Pancreas (tissue), 10 donors: ENCODE data around the gene SSUH2. TPM values are rescaled to one million over a fixed set of nuclear protein-coding genes. Genes with fewer than 3 reads are reported as not detected.
A peak's percentile ranks its signal among the peaks of the same experiment; 100 is the strongest.

Experiments
- ATAC-seq, 4 donors: fragments of 200-7000 bp; cut with Tn5 transposase; one replicate each; pipeline versions ENCODE4 v1.8.0 to v1.9.1; 2020; ENCODE audit warnings: mild to moderate bottlenecking in 4 of 4, moderate library complexity in 4 of 4
- DNase-seq, 6 donors: peaks; one replicate each; pipeline ENCODE4 v3.0.0-alpha.2; 2020
- FAIRE-seq: peaks from 2 replicates; lab custom pipeline; 2012; peaks lifted over from hg19 to GRCh38; lab: Jason Lieb, UNC
- H3K27ac ChIP-seq, 4 donors: fragments of 200-600 bp; sonication (generic); 1 replicate in 3 of 4; 2 replicates in 1 of 4; pipeline versions ENCODE4 v1.5.0 to v1.8.0; 2020
- H3K27me3 ChIP-seq, 4 donors: fragments of 200-600 bp; one replicate each; pipeline ENCODE4 v1.8.0; 2021
- H3K36me3 ChIP-seq, 3 donors: fragments of 200-600 bp; sonication (generic) in 1 of 3; one replicate each; pipeline versions ENCODE4 v1.5.0 to v1.8.0; 2020 to 2021
- H3K4me1 ChIP-seq, 3 donors: fragments of 200-600 bp; one replicate each; pipeline ENCODE4 v1.8.0; 2021
- H3K4me3 ChIP-seq, 4 donors: fragments of 200-600 bp; sonication (generic) in 2 of 4; one replicate each; pipeline versions ENCODE4 v1.5.0 to v1.8.0; 2020 to 2021
- H3K9me3 ChIP-seq, 4 donors: fragments of 200-600 bp; one replicate each; pipeline ENCODE4 v1.8.0; 2021
- CTCF ChIP-seq, 4 donors: fragments of 200-600 bp; sonication (generic) in 3 of 4; IDR thresholded peaks; one replicate each; pipeline versions ENCODE4 v1.5.0 to v1.8.0; 2021; ENCODE audit warnings: antibody characterized with exemption in 4 of 4
- WGBS, 2 donors: extraction: QIAGEN DNeasy Blood & Tissue Kit; methylation state at CpG; one replicate each; pipeline ENCODE4 v1.1.7; 2013; 5-methylcytosine and 5-hydroxymethylcytosine counted together
- intact Hi-C, 3 donors: fragments of 100-400 bp; cut with DNase I; formaldehyde crosslinking; loops; one replicate each; pipeline versions ENCODE4 v1.11.1 to v1.14.2; 2022
- polyA plus RNA-seq, 2 donors: library from polyadenylated mRNA; stranded (reverse); fragments of 200-250 nt; gene quantifications; one replicate each; pipeline ENCODE4 v1.2.3, GENCODE V29; 2013
- total RNA-seq, 6 donors: library from RNA; stranded (reverse); fragmentation: NEBNext Ultra II Directional in 4 of 6; extraction: Animal tissue kit (Norgen Biotek cat#: 25700) in 4 of 6; gene quantifications; one replicate each; pipeline versions ENCODE4 v1.2.1 to v1.2.4, GENCODE V29; 2021 to 2023
- donor health status: healthy with polysubstance abuse.
- donor health status: DM: no; HTN: no; CAD: no; lungs with moderate emphysema.
- donor health status: DM: no; HTN: no; CAD: no.
- donor health status: control.
- donor health status: control.
- donor health status: Bipolar disorder and iron deficiency.
- donor health status: DM: yes; HTN: yes; CAD: no.
- donor health status: DM: no; HTN: no; CAD: no.
- donor health status: DM: no; HTN: no; CAD: no.
- donor health status: DM: yes; HTN: yes; CAD: no.

Gene SSUH2
- total and polyA plus RNA-seq, 8 donors = 0.06 to 1.8 (median 0.22) TPM

GRCh38 chr3:8642001-8642400 lies 2.6 kb downstream of the SSUH2 start:
- no peak for FAIRE-seq
- H3K4me3 ChIP-seq = no peak overlapping the region
- H3K9me3 ChIP-seq = no peaks in the 10 kb centered on the region
- H3K27ac ChIP-seq = no peak overlapping the region
- DNase-seq = no peak
- no peaks in the 10 kb centered on the region for H3K36me3 ChIP-seq
- no peak for TF ChIP-seq CTCF (IDR thresholded peaks at IDR 0.05)
- no peak for ATAC-seq
- WGBS, 2 donors = 78 to 81% methylated on average over 2 of the region's 2 CpGs
- H3K27me3 ChIP-seq = no peaks in the 10 kb centered on the region
- intact Hi-C loops = no loop called here
- H3K4me1 ChIP-seq = no peaks in the 10 kb centered on the region

GRCh38 chr3:8641472-8641871 lies 3.1 kb downstream of the SSUH2 start:
- no peak for DNase-seq
- Histone ChIP-seq H3K36me3 (no peaks in the 10 kb centered on the region), H3K4me3 (no peak overlapping the region), H3K9me3 (no peaks in the 10 kb centered on the region), H3K27ac (no peak overlapping the region), H3K4me1 (no peaks in the 10 kb centered on the region), H3K27me3 (no peaks in the 10 kb centered on the region)
- TF ChIP-seq CTCF (IDR thresholded peaks at IDR 0.05) = no peak
- no peak for ATAC-seq
- intact Hi-C loops = no loop called here
- 49 to 55% methylated on average over 7 of the region's 7 CpGs for WGBS, 2 donors
- FAIRE-seq = no peak

- no peak overlapping the region for H3K27ac ChIP-seq
- FAIRE-seq = no peak
Measured at GRCh38 chr3:8640223-8640622, 4.4 kb downstream of the SSUH2 start.

GRCh38 chr3:8639659-8640000 lies 5.0 kb downstream of the SSUH2 start:
- 53 to 55% methylated on average over 7 of the region's 7 CpGs for WGBS, 2 donors
- Histone ChIP-seq H3K27ac (no peak overlapping the region), H3K9me3 (no peaks in the 10 kb centered on the region), H3K27me3 (no peaks in the 10 kb centered on the region), H3K4me1 (no peaks in the 10 kb centered on the region), H3K4me3 (no peak overlapping the region), H3K36me3 (no peaks in the 10 kb centered on the region)
- intact Hi-C loops = no loop called here
- FAIRE-seq (no peak), DNase-seq (no peak), ATAC-seq (no peak)
- TF ChIP-seq CTCF (IDR thresholded peaks at IDR 0.05) = no peak

More at GRCh38 chr3:8640223-8640622, 4.4 kb downstream of the SSUH2 start:
- no peaks in the 10 kb centered on the region for H3K27me3 ChIP-seq
- no peak for ATAC-seq
- no peaks in the 10 kb centered on the region for H3K9me3 ChIP-seq
- H3K4me3 ChIP-seq = no peak overlapping the region
- no peaks in the 10 kb centered on the region for H3K36me3 ChIP-seq
- DNase-seq = no peak
- H3K4me1 ChIP-seq = no peaks in the 10 kb centered on the region
- intact Hi-C loops = no loop called here
- 88 to 97% methylated on average over 1 of the region's 1 CpG for WGBS, 2 donors
- TF ChIP-seq CTCF (IDR thresholded peaks at IDR 0.05) = no peak

GRCh38 chr3:8638994-8639658 lies 5.5 kb downstream of the SSUH2 start:
- DNase-seq (peak in 1 of 6 donors; percentile 28), FAIRE-seq (no peak), ATAC-seq (no peak)
- WGBS, 2 donors = 71 to 72% methylated on average over 13 of the region's 13 CpGs
- H3K27ac ChIP-seq = no peak overlapping the region
- H3K36me3 ChIP-seq = no peaks in the 10 kb centered on the region
- TF ChIP-seq CTCF (IDR thresholded peaks at IDR 0.05) = no peak
- intact Hi-C loops = no loop called here
- no peaks in the 10 kb centered on the region for H3K4me1 ChIP-seq
- no peaks in the 10 kb centered on the region for H3K9me3 ChIP-seq
- H3K27me3 ChIP-seq = no peaks in the 10 kb centered on the region
- no peak overlapping the region for H3K4me3 ChIP-seq
